Measurements from ENCODE around the gene TSPOAP1. TPM values are rescaled to one million over a fixed set of nuclear protein-coding genes. Genes with fewer than 3 reads are reported as not detected.

TSPOAP1 gene
- total and polyA plus RNA-seq, 2 of the 13 experiments (the other 11 are each of a cell fraction or from before 2014, with no cell fraction given), result not detected

- TF ChIP-seq ZKSCAN5 (CRISPR knock-in tag; IDR thresholded peaks at IDR 0.05) (no peak), ZNF7 (CRISPR knock-in tag; IDR thresholded peaks at IDR 0.05) (0 out of 2 replicates have a peak, but pooled peaks have one; percentile 6), ZNF383 (CRISPR knock-in tag; IDR thresholded peaks at IDR 0.05; ENCODE audit: borderline replicate concordance) (no peak), MAZ (IDR thresholded peaks at IDR 0.05; ENCODE audit: borderline replicate concordance, low read depth, low read length) (no peak), MAZ (CRISPR knock-in tag; IDR thresholded peaks at IDR 0.05; ENCODE audit: low read depth) (peak; percentile 82), TAF15 (IDR thresholded peaks at IDR 0.05; ENCODE audit: low read depth, low read length, poor library complexity, severe bottlenecking) (no peak), MIER2 (CRISPR knock-in tag; IDR thresholded peaks at IDR 0.05) (no peak), MED8 (CRISPR knock-in tag; IDR thresholded peaks at IDR 0.05; ENCODE audit: insufficient replicate concordance) (no peak), ZNF180 (CRISPR knock-in tag; IDR thresholded peaks at IDR 0.05; ENCODE audit: borderline replicate concordance, low read depth) (no peak), THRA (CRISPR knock-in tag; IDR thresholded peaks at IDR 0.05; ENCODE audit: borderline replicate concordance) (peak; percentile 68; the same call in 1 of the 2 replicates), RBM22 (optimal IDR thresholded peaks at IDR 0.05; ENCODE audit: low read length) (peak; percentile 30), ZBTB7B (CRISPR knock-in tag; IDR thresholded peaks at IDR 0.05) (peak; percentile 90), NFE2 (CRISPR knock-in tag; IDR thresholded peaks at IDR 0.05) (no peak), ZNF788 (CRISPR knock-in tag; IDR thresholded peaks at IDR 0.05; ENCODE audit: borderline replicate concordance) (peak; percentile 72; the same call in 1 of the 2 replicates), HNRNPLL (IDR thresholded peaks at IDR 0.05; ENCODE audit: low read depth, low read length, poor library complexity, severe bottlenecking) (no peak), MAF1 (CRISPR knock-in tag; IDR thresholded peaks at IDR 0.05; ENCODE audit: borderline replicate concordance) (no peak), ZNF816 (CRISPR knock-in tag; IDR thresholded peaks at IDR 0.05; ENCODE audit: borderline replicate concordance) (no peak), ZNF607 (CRISPR knock-in tag; IDR thresholded peaks at IDR 0.05; ENCODE audit: borderline replicate concordance) (no peak), GATAD1 (CRISPR knock-in tag; IDR thresholded peaks at IDR 0.05) (0 out of 2 replicates have a peak, but pooled peaks have one; percentile 39), ZNF574 (CRISPR knock-in tag; IDR thresholded peaks at IDR 0.05) (peak; percentile 58; the same call in 1 of the 2 replicates), TRIM22 (IDR thresholded peaks at IDR 0.05) (no peak), ZNF746 (CRISPR knock-in tag; IDR thresholded peaks at IDR 0.05) (peak; percentile 86; the same call in 1 of the 2 replicates), BHLHE40 (IDR thresholded peaks at IDR 0.05; ENCODE audit: low read length) (no peak), PCBP1 (IDR thresholded peaks at IDR 0.05; ENCODE audit: borderline replicate concordance, low read depth, low read length) (no peak), ZNF235 (CRISPR knock-in tag; IDR thresholded peaks at IDR 0.05; ENCODE audit: borderline replicate concordance) (no peak), ARNT2 (CRISPR knock-in tag; IDR thresholded peaks at IDR 0.05; ENCODE audit: low read depth) (peak; percentile 75)
These were observed 35.8 kb upstream of the TSPOAP1 start (continued) for GRCh38 chr17:58364270-58364942.

Measured in HepG2 (cell line).